ENCODE results near the gene GLE1. TPM values are rescaled to one million over a fixed set of nuclear protein-coding genes. Genes with fewer than 3 reads are reported as not detected.

The GLE1 gene
- total RNA-seq, 4 donors from 2014 or later: 27.0 to 55.3 (median 28.3) TPM

DNA sequence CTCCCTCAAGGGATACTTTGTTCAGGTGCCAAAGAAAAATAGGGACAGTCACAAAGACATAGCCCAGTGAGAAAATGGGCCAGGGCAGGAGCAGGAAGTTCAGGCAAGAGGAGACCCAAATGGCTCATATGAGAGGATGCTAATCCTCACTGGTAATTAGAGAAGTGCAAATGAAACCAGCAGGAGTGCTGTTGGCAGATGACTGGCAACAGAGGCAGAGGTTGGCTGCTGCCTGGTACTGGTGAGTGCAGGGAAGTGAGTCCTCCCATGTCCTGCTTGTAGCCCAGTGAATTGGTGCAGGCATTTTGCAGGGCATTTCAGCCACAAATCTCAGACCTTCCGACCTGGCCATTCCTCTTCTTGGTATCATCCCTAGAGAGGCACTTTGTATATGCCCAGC lies 25.3 kb upstream of the GLE1 start:
- TF ChIP-seq, protein P1, sequence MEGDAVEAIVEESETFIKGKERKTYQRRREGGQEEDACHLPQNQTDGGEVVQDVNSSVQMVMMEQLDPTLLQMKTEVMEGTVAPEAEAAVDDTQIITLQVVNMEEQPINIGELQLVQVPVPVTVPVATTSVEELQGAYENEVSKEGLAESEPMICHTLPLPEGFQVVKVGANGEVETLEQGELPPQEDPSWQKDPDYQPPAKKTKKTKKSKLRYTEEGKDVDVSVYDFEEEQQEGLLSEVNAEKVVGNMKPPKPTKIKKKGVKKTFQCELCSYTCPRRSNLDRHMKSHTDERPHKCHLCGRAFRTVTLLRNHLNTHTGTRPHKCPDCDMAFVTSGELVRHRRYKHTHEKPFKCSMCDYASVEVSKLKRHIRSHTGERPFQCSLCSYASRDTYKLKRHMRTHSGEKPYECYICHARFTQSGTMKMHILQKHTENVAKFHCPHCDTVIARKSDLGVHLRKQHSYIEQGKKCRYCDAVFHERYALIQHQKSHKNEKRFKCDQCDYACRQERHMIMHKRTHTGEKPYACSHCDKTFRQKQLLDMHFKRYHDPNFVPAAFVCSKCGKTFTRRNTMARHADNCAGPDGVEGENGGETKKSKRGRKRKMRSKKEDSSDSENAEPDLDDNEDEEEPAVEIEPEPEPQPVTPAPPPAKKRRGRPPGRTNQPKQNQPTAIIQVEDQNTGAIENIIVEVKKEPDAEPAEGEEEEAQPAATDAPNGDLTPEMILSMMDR (IDR thresholded peaks at IDR 0.05): no peak
- no peak for TF ChIP-seq POLR2A (IDR thresholded peaks at IDR 0.05)
- H3K27ac ChIP-seq: no peak overlapping the region
- no peaks in the 10 kb centered on the region for H3K27me3 ChIP-seq
- no peaks in the 10 kb centered on the region for H3K4me1 ChIP-seq
- peaks cover 0 to 78% (median 0%) of the 10 kb centered on the region in 3 donors for H3K36me3 ChIP-seq
- no peak for DNase-seq
- no peak overlapping the region for H3K4me3 ChIP-seq
- no peaks in the 10 kb centered on the region for H3K9me3 ChIP-seq

DNA sequence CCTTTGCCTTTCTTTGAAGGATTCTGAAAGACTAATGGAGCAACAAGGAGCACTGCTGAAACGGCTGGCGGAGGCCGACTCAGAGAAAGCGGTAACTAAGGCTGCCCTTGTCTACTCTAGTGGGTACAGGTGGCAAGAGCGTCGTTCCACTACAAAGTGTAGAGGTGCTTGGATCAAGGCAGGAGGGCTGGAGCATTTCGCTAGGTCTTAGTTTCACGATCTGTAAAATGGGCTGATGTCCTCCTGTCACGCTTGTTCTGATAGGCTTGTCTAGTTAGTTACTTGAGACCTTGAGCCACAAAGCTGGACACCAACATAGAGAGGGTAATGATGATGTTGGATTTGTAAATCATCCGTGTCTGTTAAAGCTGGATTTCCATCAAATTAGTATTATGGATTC lies 23.0 kb upstream of the GLE1 start:
- no peaks in the 10 kb centered on the region for H3K27me3 ChIP-seq
- H3K4me3 ChIP-seq: no peak overlapping the region
- no peak overlapping the region for H3K27ac ChIP-seq
- H3K36me3 ChIP-seq: peaks cover 0 to 80% (median 0%) of the 10 kb centered on the region in 3 donors
- no peaks in the 10 kb centered on the region for H3K9me3 ChIP-seq
- TF ChIP-seq, protein P1 (IDR thresholded peaks at IDR 0.05): no peak
- DNase-seq: no peak
- no peaks in the 10 kb centered on the region for H3K4me1 ChIP-seq

DNA sequence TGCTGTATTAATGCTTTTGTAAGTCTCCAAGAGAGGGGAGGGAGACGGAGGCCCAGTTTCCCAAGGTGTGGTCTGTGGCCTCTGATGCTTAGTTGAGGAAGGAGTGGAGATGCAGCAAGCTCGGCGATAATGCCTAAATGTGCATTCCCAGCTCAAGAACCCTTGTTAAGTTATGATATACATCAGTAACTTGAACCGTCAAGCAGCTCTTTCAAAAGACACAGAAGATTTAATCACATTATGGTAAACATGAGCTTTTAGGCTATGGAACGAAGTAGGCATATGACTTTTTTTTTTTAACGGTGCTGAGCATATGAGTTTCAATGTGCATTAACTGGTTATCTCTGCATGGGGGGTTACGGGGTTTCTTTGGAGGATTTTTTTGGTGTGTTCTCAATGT lies 22.3 kb upstream of the GLE1 start:
- TF ChIP-seq, protein P1 (IDR thresholded peaks at IDR 0.05): no peak
- no peak for TF ChIP-seq POLR2A (IDR thresholded peaks at IDR 0.05)
- Histone ChIP-seq H3K36me3 (peaks cover 0 to 78% (median 0%) of the 10 kb centered on the region in 3 donors), H3K4me3 (no peak overlapping the region), H3K9me3 (no peaks in the 10 kb centered on the region), H3K27me3 (no peaks in the 10 kb centered on the region), H3K27ac (no peak overlapping the region), H3K4me1 (no peaks in the 10 kb centered on the region)
- DNase-seq: no peak

DNA sequence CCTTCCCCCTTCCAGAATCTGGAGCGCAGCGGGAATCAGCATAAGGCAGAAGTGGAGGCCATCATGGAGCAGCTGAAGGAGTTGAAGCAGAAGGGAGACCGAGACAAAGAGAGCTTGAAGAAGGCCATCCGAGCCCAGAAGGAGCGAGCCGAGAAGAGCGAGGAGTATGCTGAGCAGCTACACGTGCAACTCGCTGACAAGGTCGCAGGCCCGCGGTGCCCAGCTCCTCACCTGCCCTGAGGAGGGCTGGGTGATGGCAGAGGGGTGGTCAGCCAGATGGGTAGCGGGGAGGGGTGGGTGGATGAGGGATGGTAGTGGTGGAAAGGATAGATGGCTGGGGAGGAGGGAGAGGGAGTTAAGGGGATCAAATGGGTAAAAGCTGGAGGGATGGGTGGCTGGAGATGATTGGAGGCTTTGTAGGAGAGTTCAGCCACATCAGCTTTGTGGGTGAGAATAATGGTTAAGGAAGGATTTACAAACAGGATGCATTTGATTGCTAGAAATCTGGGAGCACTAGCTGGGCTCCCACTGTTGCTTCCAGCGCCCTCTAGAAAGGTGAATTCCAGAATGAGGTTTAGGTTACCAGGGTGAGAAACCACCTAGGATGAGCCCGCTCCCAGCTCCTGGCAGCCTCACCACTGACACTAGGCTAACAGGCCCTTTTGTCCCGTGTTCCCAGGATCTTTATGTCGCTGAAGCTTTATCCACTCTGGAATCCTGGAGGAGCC lies 19.7 kb upstream of the GLE1 start:
- Histone ChIP-seq H3K27ac (no peak overlapping the region), H3K9me3 (no peaks in the 10 kb centered on the region), H3K36me3 (peaks cover 0 to 75% (median 0%) of the 10 kb centered on the region in 3 donors), H3K4me1 (no peaks in the 10 kb centered on the region), H3K4me3 (no peak overlapping the region), H3K27me3 (no peaks in the 10 kb centered on the region)
- no peak for DNase-seq
- no peak for TF ChIP-seq POLR2A (IDR thresholded peaks at IDR 0.05)
- TF ChIP-seq, protein P1 (IDR thresholded peaks at IDR 0.05): no peak

DNA sequence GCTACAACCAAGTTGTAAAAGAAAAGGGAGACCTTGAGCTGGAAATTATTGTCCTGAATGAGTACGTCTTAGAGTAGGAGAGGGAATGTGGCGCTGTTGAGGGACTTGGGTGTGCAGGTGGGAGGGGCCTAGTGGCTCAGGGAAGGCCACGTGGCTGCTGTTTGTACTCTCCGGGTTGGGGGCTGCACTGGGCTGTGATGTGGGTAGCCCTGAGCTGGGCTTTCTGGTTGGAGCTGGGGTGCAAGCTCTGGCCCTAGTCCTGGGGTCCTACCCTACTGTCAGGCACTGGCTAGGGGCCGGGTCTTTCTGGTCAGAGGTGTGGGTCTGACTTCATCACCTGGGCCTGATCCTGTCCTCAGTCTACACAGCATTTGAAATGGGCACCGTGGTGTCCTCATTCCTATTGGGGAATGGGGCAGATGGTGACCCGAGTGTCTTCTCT lies 19.1 kb upstream of the GLE1 start:
- Histone ChIP-seq H3K36me3 (peaks cover 0 to 77% (median 0%) of the 10 kb centered on the region in 3 donors), H3K9me3 (no peaks in the 10 kb centered on the region), H3K27me3 (no peaks in the 10 kb centered on the region), H3K4me3 (no peak overlapping the region), H3K27ac (no peak overlapping the region), H3K4me1 (no peaks in the 10 kb centered on the region)
- DNase-seq: no peak
- TF ChIP-seq, protein P1 (IDR thresholded peaks at IDR 0.05): no peak
- no peak for TF ChIP-seq POLR2A (IDR thresholded peaks at IDR 0.05)

Measured in Peyer's patch (tissue), 4 donors.